ENCODE data around the gene LSM11.

Gene LSM11

GRCh38 chr5:157778121-157778805, 34.8 kb downstream of the LSM11 start:
- DNase-seq, result peak; percentile 93

DNA sequence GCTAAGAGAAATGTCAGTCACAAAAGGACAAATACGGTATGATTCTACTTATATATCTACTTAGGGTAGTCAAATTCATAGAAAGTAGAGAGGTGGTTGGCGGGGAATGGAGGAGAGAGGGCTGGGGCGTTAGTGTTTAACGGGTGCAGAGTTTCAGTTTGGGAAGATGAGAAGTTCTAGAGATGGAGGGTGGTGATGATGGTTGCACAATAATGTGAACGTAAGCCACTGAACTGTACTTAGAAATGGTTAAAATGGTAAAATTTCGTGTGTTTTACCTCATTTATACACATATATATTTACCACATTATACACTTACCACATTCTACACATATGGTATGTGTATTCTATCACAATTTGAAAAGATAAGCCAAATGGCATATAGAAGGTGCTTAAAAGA, 35.7 kb downstream of the LSM11 start:
- DNase-seq, result no peak

DNA sequence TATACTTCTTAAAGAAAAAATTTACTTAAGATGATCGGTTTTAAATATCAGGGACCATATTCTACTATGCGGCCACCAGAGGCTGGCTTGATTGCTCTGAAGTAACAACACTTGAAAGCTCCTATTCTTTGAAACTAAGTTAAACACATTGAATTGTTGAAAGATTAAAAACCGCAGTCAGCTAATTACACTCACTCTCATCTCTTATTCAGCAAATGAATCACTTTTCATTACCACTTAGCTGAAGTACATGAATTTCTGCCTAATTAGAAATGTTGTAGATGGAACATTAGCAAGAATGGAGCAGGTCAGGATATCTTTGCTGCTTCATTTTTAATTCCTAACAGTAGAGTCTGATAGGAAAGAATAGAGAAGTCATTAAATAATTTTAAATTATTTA, 42.3 kb downstream of the LSM11 start:
- no peak for DNase-seq

- no peak for DNase-seq
Observed at GRCh38 chr5:157793301-157793700, 49.8 kb downstream of the LSM11 start.

DNA sequence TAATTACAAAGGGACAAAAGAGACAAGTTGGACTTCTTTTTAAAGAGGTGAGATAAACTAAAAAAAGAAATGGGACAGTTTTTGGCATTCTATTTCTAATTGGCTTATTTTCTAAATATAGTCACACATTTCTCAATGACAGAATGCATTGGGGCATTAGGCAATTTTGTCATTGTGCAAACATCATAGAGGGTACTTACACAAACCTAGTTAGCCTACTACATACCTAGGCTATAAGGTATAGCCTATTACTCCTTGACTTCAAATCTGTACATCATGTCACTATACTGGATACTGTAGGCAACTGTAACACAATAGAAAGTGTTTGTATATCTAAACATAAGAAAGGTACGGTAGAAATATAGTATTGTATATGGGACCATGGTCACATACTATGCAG, 56.1 kb downstream of the LSM11 start:
- DNase-seq, result no peak

- DNase-seq, result no peak
Observed at GRCh38 chr5:157800137-157800536, 56.6 kb downstream of the LSM11 start.

DNA sequence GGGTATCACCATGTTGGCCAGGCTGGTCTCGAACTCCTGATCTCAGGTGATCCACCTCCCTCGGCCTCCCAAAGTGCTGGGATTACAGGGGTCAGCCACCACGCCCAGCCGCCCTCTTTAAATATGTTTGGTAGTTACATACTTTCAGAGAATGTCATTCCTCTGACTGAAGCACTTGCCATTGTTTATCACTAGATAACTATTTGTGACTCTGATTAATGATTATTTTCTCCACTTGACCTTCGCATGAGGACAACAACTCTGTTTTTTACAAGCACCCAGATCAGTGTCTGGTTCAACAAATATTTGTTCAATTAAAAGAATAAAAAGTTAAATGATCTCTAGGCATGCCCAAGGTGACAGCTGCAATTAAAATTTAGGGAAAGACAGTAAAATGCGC, 59.2 kb downstream of the LSM11 start:
- DNase-seq, result no peak

DNA sequence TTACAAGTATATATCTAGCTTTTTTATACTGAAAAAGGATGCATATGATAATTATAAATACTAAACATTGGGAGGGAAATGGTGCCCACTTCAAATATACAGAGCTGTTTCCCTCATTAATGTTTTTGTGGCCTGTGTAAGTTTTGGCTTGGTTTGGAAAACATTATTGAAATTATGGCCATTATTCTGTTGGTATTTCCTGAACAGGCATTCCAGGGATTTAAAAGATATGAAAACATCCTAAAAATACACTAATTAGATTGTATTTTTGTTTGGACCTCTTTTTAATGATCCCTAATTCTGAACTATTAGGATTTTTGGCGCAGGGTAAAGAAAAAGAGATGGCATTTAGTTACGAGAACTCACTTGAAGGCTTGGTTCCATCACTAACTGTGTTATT, 64.5 kb downstream of the LSM11 start:
- no peak for DNase-seq
